Measurements from ENCODE around the gene CFAP45. TPM values are rescaled to one million over a fixed set of nuclear protein-coding genes. Genes with fewer than 3 reads are reported as not detected.

CFAP45 gene
- total and polyA plus RNA-seq, 12 donors: 0.17 to 1.5 (median 0.56) TPM

DNA sequence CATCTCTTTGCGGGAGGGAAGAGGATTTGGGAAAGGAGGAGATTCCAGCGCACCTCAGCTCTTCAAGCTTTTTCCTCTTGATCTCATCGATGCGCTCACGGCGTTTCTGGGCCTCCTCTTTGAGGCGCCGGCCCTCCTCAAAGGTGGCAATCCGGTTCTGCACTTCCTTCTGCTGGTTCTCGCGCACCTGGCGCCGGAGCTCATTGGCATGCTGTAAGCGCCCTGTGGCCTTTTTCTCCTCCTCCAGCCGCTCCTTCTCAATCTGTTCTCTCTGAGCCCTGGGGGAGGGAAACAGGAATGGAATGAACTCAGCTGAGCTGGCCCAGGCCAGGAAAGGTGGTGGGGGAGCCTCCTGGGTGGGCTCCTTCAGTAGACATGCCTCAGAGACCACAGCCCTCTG, 27.1 kb downstream of the CFAP45 start:
- 90% methylated on average over 15 of the region's 15 CpGs for WGBS, 2 donors
- no peak for ATAC-seq

DNA sequence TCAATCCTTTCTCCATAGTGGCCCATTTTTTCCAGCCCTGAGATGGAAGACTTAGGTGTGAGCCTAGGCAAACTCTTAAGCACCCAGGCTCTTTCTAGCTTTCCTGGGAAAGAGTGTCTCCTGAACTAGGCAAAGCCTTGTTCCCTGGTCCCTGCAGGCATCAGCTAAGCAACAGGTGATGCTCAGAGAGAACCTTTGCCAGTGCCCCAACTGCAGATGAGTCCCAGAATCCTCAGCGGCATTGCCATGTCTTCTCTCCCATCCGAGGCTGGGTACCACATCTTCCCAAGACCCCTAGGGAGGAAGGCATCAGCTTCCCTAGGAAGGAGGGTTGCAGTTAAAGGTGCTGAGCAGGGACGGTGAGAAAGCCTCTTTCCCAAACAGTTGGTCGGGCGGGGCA, 29.3 kb downstream of the CFAP45 start:
- 89 to 91% methylated on average over 5 of the region's 5 CpGs for WGBS, 2 donors
- no peaks in the 10 kb centered on the region for H3K9me3 ChIP-seq
- ATAC-seq: no peak
- TF ChIP-seq, protein P1, sequence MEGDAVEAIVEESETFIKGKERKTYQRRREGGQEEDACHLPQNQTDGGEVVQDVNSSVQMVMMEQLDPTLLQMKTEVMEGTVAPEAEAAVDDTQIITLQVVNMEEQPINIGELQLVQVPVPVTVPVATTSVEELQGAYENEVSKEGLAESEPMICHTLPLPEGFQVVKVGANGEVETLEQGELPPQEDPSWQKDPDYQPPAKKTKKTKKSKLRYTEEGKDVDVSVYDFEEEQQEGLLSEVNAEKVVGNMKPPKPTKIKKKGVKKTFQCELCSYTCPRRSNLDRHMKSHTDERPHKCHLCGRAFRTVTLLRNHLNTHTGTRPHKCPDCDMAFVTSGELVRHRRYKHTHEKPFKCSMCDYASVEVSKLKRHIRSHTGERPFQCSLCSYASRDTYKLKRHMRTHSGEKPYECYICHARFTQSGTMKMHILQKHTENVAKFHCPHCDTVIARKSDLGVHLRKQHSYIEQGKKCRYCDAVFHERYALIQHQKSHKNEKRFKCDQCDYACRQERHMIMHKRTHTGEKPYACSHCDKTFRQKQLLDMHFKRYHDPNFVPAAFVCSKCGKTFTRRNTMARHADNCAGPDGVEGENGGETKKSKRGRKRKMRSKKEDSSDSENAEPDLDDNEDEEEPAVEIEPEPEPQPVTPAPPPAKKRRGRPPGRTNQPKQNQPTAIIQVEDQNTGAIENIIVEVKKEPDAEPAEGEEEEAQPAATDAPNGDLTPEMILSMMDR (IDR thresholded peaks at IDR 0.05): no peak
- no peak overlapping the region for H3K4me3 ChIP-seq
- H3K27ac ChIP-seq: no peak overlapping the region
- peaks cover 4 to 28% (median 17%) of the 10 kb centered on the region in 9 donors for H3K4me1 ChIP-seq
- peaks cover 0 to 23% (median 5%) of the 10 kb centered on the region in 7 donors for H3K27me3 ChIP-seq
- no peak for DNase-seq
- H3K36me3 ChIP-seq: no peaks in the 10 kb centered on the region
- intact Hi-C loops (cut with DNase I): loop anchor here in 1 of 10 donors (5.0 kb wide), 1 partner anchor 48 kb away; no protein-coding TSS in a partner anchor

More for the DNA sequence above, 27.1 kb downstream of the CFAP45 start:
- no peak overlapping the region for H3K27ac ChIP-seq
- no peak overlapping the region for H3K4me3 ChIP-seq
- DNase-seq: no peak
- TF ChIP-seq, protein P1 (IDR thresholded peaks at IDR 0.05): no peak
- no peaks in the 10 kb centered on the region for H3K9me3 ChIP-seq
- intact Hi-C loops (cut with DNase I): loop anchor here in 1 of 10 donors (5.0 kb wide), 1 partner anchor 51 kb away; no protein-coding TSS in a partner anchor
- H3K4me1 ChIP-seq: peaks cover 0 to 18% (median 8%) of the 10 kb centered on the region in 9 donors
- H3K27me3 ChIP-seq: peaks cover 0 to 23% (median 5%) of the 10 kb centered on the region in 7 donors
- no peaks in the 10 kb centered on the region for H3K36me3 ChIP-seq

DNA sequence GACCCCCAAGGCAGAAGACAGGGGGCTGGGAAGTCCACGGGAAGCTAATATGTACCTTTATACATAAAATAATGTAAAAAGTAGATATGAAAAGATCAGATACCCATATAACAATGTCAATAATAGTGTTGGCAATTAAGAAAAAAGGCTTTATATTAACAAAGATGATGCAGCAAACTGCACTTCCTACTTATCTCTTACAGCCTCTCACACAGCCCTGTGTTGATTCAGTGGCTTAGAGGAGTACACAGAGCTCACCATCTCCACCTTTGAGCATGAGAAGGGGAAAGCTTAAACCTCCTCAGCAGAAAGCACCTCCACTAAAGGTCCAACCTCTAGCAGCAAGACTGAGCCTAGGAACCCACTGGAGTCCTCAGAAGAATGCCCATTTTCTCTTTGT, 30.4 kb downstream of the CFAP45 start:
- Histone ChIP-seq H3K4me3 (no peak overlapping the region), H3K36me3 (no peaks in the 10 kb centered on the region), H3K4me1 (peaks cover 4 to 28% (median 17%) of the 10 kb centered on the region in 9 donors), H3K9me3 (no peaks in the 10 kb centered on the region), H3K27ac (no peak overlapping the region), H3K27me3 (peaks cover 0 to 21% (median 5%) of the 10 kb centered on the region in 7 donors)
- DNase-seq (no peak), ATAC-seq (no peak)
- TF ChIP-seq, protein P1 (IDR thresholded peaks at IDR 0.05): no peak
- WGBS, 2 donors: 75 to 90% methylated on average over 1 of the region's 1 CpG
- intact Hi-C loops (cut with DNase I): loop anchor here in 1 of 10 donors (5.0 kb wide), 1 partner anchor 47 kb away; no protein-coding TSS in a partner anchor

DNA sequence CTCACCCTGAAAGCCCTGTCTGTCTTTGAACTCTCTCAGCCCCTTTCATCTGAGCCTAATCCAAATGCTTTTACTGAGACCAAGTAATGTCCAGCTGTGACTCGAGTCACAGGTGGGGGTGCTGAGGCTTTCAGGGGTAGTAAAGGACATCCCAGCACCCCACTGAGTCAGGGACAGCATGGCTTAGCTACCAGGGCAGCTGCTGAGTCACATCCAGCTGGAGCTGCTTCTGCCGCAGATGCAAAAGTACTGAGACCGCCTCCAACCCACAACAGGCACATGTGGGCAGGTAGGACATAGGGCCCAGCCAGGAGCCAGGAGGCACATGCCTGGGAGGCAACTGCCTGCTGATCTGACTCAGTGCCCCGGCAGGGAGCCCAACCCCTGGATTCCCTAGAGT, 30.8 kb downstream of the CFAP45 start:
- peaks cover 0 to 21% (median 5%) of the 10 kb centered on the region in 7 donors for H3K27me3 ChIP-seq

More for the DNA sequence above, 30.8 kb downstream of the CFAP45 start:
- no peak overlapping the region for H3K4me3 ChIP-seq
- ATAC-seq (no peak), DNase-seq (no peak)
- H3K27ac ChIP-seq: no peak overlapping the region
- H3K36me3 ChIP-seq: no peaks in the 10 kb centered on the region
- H3K4me1 ChIP-seq: peaks cover 4 to 28% (median 17%) of the 10 kb centered on the region in 9 donors
- H3K9me3 ChIP-seq: no peaks in the 10 kb centered on the region
- 62 to 68% methylated on average over 4 of the region's 4 CpGs for WGBS, 2 donors
- intact Hi-C loops (cut with DNase I): no loop called here
- TF ChIP-seq, protein P1 (IDR thresholded peaks at IDR 0.05): no peak

All from heart right ventricle (tissue), 16 donors.